Neural crest cell (in vitro differentiated cells): ENCODE measurements around the gene ZBTB24. TPM values are rescaled to one million over a fixed set of nuclear protein-coding genes. Genes with fewer than 3 reads are reported as not detected.

Source experiments
- DNase-seq: peaks from one replicate; pipeline ENCODE4 v3.0.0; 2021; ENCODE audit warnings: low read depth, mixed read lengths, low spot score
- H3K27ac Mint-ChIP-seq: one replicate; pipeline ENCODE4 v1.8.0; 2021; ENCODE audit warnings: mild to moderate bottlenecking, mixed read lengths; ENCODE audit not compliant: unreplicated experiment
- H3K27me3 Mint-ChIP-seq: 2 replicates; pipeline ENCODE4 v1.8.0; 2021; ENCODE audit warnings: low read depth, mild to moderate bottlenecking, mixed read lengths
- H3K36me3 Mint-ChIP-seq: 2 replicates; pipeline ENCODE4 v1.8.0; 2021; ENCODE audit warnings: low read depth, mild to moderate bottlenecking, mixed read lengths
- H3K4me1 Mint-ChIP-seq: 2 replicates; pipeline ENCODE4 v1.8.0; 2021; ENCODE audit warnings: mixed read lengths
- H3K4me3 Mint-ChIP-seq: one replicate; pipeline ENCODE4 v1.8.0; 2021; ENCODE audit warnings: mild to moderate bottlenecking, mixed read lengths
- H3K9me3 Mint-ChIP-seq: 2 replicates; pipeline ENCODE4 v1.8.0; 2021; ENCODE audit warnings: mixed read lengths
- long read RNA-seq: library from polyadenylated mRNA; unstranded; transcript quantifications from one replicate; pipeline ENCODE4 v2.0.0, GENCODE V29; 2020
- total RNA-seq: library from RNA; stranded (reverse); gene quantifications from 2 replicates; pipeline ENCODE4 v1.2.1, GENCODE V29; 2021
- TF ChIP-seq, protein P1 (sequence below): fragments of 200-600 bp; sonication (generic); conservative IDR thresholded peaks from 2 replicates; pipeline ENCODE4 v1.5.0; 2021; ENCODE audit warnings: antibody characterized with exemption, mild to moderate bottlenecking

The ZBTB24 gene
- 10.5 and 10.8 TPM in 2 replicates for total RNA-seq
- long read RNA-seq, full-length matches to known transcripts, result 1 of 5 reads
- long read RNA-seq, partial matches to known transcripts, result 1 of 5 reads
- long read RNA-seq, other reads (novel, unspliced or antisense), result 3 of 5 reads

DNA sequence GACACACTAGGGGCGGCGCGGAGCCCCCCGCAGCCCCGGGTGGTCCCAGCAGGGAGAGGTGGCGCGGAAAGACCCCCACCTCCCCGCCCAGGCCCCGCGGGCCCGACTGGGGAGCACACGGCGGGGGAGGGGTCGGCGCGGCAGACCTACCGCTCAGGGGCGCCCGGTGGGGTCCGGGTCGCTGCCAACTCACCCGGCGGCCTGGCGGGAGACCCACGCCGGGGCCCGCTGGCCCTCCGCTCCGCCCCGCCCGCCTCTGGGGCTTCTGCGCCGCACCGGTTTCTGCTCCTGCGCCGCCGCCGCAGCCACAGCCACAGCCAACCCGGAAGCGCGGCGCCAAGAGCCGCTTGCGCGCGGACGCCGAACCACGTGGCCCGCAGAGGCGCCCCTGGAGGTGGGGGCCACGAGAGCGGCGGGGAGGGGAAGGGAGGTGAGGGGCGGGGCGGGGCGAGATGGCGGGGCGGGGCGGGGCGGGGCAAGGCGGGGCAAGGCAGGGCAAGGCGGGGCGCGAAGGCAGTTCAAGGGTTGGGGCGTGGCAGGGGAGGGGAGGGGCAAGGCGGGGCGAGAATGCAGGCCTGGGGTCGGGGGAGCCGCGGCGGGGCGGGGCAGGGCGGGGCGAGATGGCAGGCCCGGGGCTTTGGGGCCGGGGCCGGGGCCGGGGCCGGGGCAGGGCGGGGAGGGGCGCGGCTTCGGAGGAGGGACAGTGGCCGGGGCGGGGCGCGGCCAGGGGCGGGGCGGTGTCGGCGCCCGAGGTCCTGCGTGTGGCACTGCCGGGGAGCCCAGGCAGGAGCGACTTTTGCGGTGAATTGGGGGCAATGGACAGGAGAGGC lies at the start of gene ZBTB24:
ZBTB24 (minus strand) TSS at position 315 of the 830 bp plus-strand sequence. CDS start 1,193 bp downstream, outside the sequence.
- peaks cover 37% of the 10 kb centered on the region for H3K4me1 Mint-ChIP-seq
- peak within 1 kb of the TSS; percentile 97 for H3K4me3 Mint-ChIP-seq
- H3K27me3 Mint-ChIP-seq, result peaks cover 19% of the 10 kb centered on the region
- no peaks in the 10 kb centered on the region for H3K9me3 Mint-ChIP-seq
- peak; percentile 73 for DNase-seq
- TF ChIP-seq, protein P1, sequence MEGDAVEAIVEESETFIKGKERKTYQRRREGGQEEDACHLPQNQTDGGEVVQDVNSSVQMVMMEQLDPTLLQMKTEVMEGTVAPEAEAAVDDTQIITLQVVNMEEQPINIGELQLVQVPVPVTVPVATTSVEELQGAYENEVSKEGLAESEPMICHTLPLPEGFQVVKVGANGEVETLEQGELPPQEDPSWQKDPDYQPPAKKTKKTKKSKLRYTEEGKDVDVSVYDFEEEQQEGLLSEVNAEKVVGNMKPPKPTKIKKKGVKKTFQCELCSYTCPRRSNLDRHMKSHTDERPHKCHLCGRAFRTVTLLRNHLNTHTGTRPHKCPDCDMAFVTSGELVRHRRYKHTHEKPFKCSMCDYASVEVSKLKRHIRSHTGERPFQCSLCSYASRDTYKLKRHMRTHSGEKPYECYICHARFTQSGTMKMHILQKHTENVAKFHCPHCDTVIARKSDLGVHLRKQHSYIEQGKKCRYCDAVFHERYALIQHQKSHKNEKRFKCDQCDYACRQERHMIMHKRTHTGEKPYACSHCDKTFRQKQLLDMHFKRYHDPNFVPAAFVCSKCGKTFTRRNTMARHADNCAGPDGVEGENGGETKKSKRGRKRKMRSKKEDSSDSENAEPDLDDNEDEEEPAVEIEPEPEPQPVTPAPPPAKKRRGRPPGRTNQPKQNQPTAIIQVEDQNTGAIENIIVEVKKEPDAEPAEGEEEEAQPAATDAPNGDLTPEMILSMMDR, result no peak
- no peak within 1 kb of the TSS for H3K27ac Mint-ChIP-seq
- peaks cover 18% of the 10 kb centered on the region for H3K36me3 Mint-ChIP-seq

DNA sequence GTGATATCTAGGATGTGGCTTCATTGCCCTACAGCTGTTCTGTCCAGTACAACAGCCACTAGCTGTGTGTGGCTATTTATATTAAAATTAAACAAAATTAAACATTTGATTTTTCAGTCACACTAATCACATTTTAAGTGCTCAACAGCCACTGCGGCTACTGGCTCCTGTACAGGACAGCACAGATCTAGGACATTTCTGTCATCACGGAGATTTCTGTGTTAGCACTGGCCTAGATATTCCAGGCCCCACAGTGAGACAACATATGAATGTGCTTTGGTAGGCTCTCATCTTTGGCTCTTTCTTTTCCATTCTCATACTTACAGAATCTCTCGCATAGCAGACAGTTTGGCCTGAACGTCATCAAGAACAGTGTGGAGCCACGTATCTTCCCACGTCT lies 48.4 kb upstream of the ZBTB24 start:
- H3K27me3 Mint-ChIP-seq, result no peaks in the 10 kb centered on the region
- DNase-seq, result no peak
- H3K4me1 Mint-ChIP-seq, result no peaks in the 10 kb centered on the region
- H3K4me3 Mint-ChIP-seq, result no peak overlapping the region
- peaks cover 2% of the 10 kb centered on the region for H3K9me3 Mint-ChIP-seq
- TF ChIP-seq, protein P1, result no peak
- no peaks in the 10 kb centered on the region for H3K36me3 Mint-ChIP-seq
- H3K27ac Mint-ChIP-seq, result no peak overlapping the region

DNA sequence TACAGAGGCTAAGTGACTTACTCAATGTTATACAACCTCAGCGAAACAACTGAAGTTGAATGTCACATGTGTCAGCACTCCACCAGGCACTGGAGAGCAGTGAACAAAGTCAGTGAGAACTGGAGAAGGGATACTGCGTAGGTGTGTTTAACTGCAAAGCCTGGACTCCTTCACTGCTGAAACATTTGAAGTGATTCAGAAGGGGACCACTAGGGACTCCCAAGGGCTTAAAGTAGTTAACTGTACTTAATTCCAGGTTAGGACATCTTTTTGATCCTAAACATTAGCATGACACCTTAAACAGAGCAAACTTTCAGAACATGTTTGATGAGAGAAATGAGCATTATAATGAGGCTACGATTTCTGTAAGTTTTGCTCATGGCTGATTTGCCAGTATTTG lies 45.0 kb upstream of the ZBTB24 start:
- no peak overlapping the region for H3K4me3 Mint-ChIP-seq

DNA sequence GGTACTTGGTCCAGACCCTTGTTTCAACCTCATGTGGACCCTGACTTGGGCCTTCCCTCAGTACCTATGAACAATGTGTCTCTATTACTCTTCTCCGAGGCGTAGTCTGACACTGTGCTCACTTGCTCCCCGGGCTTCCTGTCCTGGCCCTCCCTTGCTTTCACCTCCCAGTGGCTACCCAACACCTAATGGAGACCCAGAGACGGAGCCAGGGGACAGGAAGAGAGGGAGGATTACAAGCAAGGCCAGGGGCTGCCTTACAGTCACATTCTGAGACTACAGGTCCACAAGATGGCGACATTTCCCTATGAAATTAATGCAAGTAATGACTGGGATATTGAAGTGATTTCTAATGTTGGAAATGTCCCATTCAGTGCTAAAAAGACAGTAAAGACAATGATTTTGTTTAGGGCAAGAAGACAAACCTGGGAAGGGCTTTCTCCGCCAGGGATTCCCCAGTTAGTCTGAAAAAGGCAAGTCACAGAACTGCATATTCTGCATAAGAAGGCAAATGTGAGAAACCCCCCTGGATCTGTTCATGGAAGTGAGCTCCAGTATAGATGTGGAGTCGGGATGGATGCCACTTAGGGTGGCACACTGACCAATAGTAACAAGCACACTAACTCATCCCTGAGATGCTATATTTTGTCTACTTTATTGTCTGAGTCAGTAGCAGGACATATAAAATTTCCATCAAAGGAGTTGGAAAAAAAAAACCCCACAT lies 44.0 kb upstream of the ZBTB24 start:
- peak; percentile 65 for DNase-seq
- no peaks in the 10 kb centered on the region for H3K9me3 Mint-ChIP-seq
- no peak overlapping the region for H3K4me3 Mint-ChIP-seq
- no peak overlapping the region for H3K27ac Mint-ChIP-seq
- H3K4me1 Mint-ChIP-seq, result no peaks in the 10 kb centered on the region
- no peaks in the 10 kb centered on the region for H3K27me3 Mint-ChIP-seq
- TF ChIP-seq, protein P1, result peak; percentile 75
- peaks cover 4% of the 10 kb centered on the region for H3K36me3 Mint-ChIP-seq

More for the DNA sequence above, 45.0 kb upstream of the ZBTB24 start:
- DNase-seq, result no peak
- H3K27me3 Mint-ChIP-seq, result no peaks in the 10 kb centered on the region
- no peak overlapping the region for H3K27ac Mint-ChIP-seq
- H3K9me3 Mint-ChIP-seq, result no peaks in the 10 kb centered on the region
- TF ChIP-seq, protein P1, result peak; percentile 47
- H3K4me1 Mint-ChIP-seq, result no peaks in the 10 kb centered on the region
- H3K36me3 Mint-ChIP-seq, result peaks cover 4% of the 10 kb centered on the region

GRCh38 chr6:109524129-109524528 lies 41.1 kb upstream of the ZBTB24 start:
- Mint-ChIP-seq H3K4me3 (no peak overlapping the region), H3K4me1 (no peaks in the 10 kb centered on the region), H3K27ac (no peak overlapping the region), H3K9me3 (no peaks in the 10 kb centered on the region), H3K36me3 (peaks cover 4% of the 10 kb centered on the region), H3K27me3 (no peaks in the 10 kb centered on the region)
- no peak for DNase-seq
- TF ChIP-seq, protein P1, result no peak
